SK-N-SH (cell line): ENCODE results near the gene PSMC5. TPM values are rescaled to one million over a fixed set of nuclear protein-coding genes. Genes with fewer than 3 reads are reported as not detected.

Experiments
- CTCF ChIA-PET: fragments of 300-600, 350-600 bp; formaldehyde crosslinking; extraction: SDS; loops from one replicate; lab custom pipeline; 2021; lab: Yijun Ruan, JAX
- POLR2A ChIA-PET: fragments of 350-600 bp; sonication (Branson Sonifier 250); formaldehyde crosslinking; extraction: SDS; loops from one replicate; lab custom pipeline; 2020; ENCODE audit warnings: antibody characterized with exemption, inconsistent platforms; lab: Yijun Ruan, JAX
- DNase-seq: peaks from one replicate; pipeline ENCODE4 v3.0.0; 2012
- H2AFZ ChIP-seq: fragments of 200-600 bp; sonication (generic); 2 replicates; pipeline ENCODE4 v1.8.1; 2016; ENCODE audit warnings: antibody characterized with exemption, mild to moderate bottlenecking, low read depth
- H3F3A ChIP-seq: fragments of 200-600 bp; sonication (generic); replicated peaks from 2 replicates; pipeline ENCODE3; 2016; ENCODE audit warnings: antibody characterized with exemption, mild to moderate bottlenecking; ENCODE audit not compliant: insufficient read depth
- H3K27ac ChIP-seq, 2 experiments: fragments of 200-500 bp in 1 of 2; fragments of 200-600 bp in 1 of 2; sonication (Bioruptor generic) in 1 of 2; sonication (generic), shearing (Covaris generic) in 1 of 2; 2 replicates each; pipeline versions ENCODE4 v1.5.1 to v1.6.1; 2014 to 2016; ENCODE audit warnings: low read depth in 2 of 2, inconsistent platforms in 1 of 2, low read length in 1 of 2, mild to moderate bottlenecking in 1 of 2, mixed read lengths in 1 of 2
- H3K27me3 ChIP-seq: fragments of 200-600 bp; sonication (generic), shearing (Covaris generic); 2 replicates; pipeline ENCODE4 v1.6.1; 2016; ENCODE audit warnings: mixed run types; ENCODE audit not compliant: insufficient read depth
- H3K36me3 ChIP-seq, 2 experiments: fragments of 200-500 bp in 1 of 2; fragments of 200-600 bp in 1 of 2; sonication (Bioruptor generic) in 1 of 2; sonication (generic) in 1 of 2; replicated peaks in 1 of 2; 2 replicates each; pipeline versions ENCODE3 to v1.5.1; 2014 to 2016; ENCODE audit warnings: low read length in 1 of 2, mild to moderate bottlenecking in 1 of 2; ENCODE audit not compliant: insufficient read depth in 2 of 2, control insufficient read depth in 1 of 2
- H3K4me1 ChIP-seq, 2 experiments: fragments of 200-500 bp in 1 of 2; fragments of 200-600 bp in 1 of 2; sonication (Bioruptor generic) in 1 of 2; sonication (generic), shearing (Covaris generic) in 1 of 2; 2 replicates each; pipeline versions ENCODE4 v1.5.1 to v1.6.1; 2014 to 2016; ENCODE audit warnings: low read depth in 1 of 2, low read length in 1 of 2, mixed run types in 1 of 2; ENCODE audit not compliant: insufficient read depth in 2 of 2, control insufficient read depth in 1 of 2
- H3K4me2 ChIP-seq: fragments of 200-600 bp; sonication (generic), shearing (Covaris generic); 2 replicates; pipeline ENCODE4 v1.6.1; 2017; ENCODE audit warnings: mixed run types
- H3K4me3 ChIP-seq, 2 experiments: fragments of 200-500 bp in 1 of 2; fragments of 200-600 bp in 1 of 2; sonication (Bioruptor generic) in 1 of 2; sonication (generic), shearing (Covaris generic) in 1 of 2; 2 replicates each; pipeline versions ENCODE4 v1.5.1 to v1.8.1; 2014 to 2016; ENCODE audit warnings: low read depth in 2 of 2, inconsistent platforms in 1 of 2, low read length in 1 of 2, mild to moderate bottlenecking in 1 of 2, mixed read lengths in 1 of 2, moderate library complexity in 1 of 2
- H3K79me2 ChIP-seq: fragments of 200-600 bp; sonication (generic); 2 replicates; pipeline ENCODE4 v1.8.1; 2017; ENCODE audit warnings: mild to moderate bottlenecking; ENCODE audit not compliant: insufficient read depth
- H3K9ac ChIP-seq: fragments of 200-600 bp; sonication (generic); 2 replicates; pipeline ENCODE4 v1.6.1; 2017; ENCODE audit warnings: mixed run types
- H3K9me2 ChIP-seq: fragments of 200-600 bp; sonication (generic); 2 replicates; pipeline ENCODE4 v1.6.1; 2017; ENCODE audit warnings: mixed run types
- H3K9me3 ChIP-seq: fragments of 200-600 bp; sonication (generic); 2 replicates; pipeline ENCODE4 v1.6.1; 2017; ENCODE audit warnings: mixed run types, mild to moderate bottlenecking, moderate library complexity
- H4K20me1 ChIP-seq: fragments of 200-600 bp; sonication (generic); 2 replicates; pipeline ENCODE4 v1.6.1; 2017; ENCODE audit warnings: mild to moderate bottlenecking, mixed run types; ENCODE audit not compliant: insufficient read depth
- CHD2 ChIP-seq: fragments of 150-350 bp; IDR thresholded peaks from 2 replicates; pipeline ENCODE4 v1.6.1; 2018; ENCODE audit warnings: low read length; ENCODE audit not compliant: partially characterized antibody
- CTCF ChIP-seq: fragments of 200-600 bp; sonication (generic); IDR thresholded peaks from 2 replicates; pipeline ENCODE4 v1.6.1; 2017; ENCODE audit warnings: antibody characterized with exemption, mild to moderate bottlenecking, moderate library complexity
- EZH2phosphoT487 ChIP-seq: fragments of 200-600 bp; sonication (generic); IDR thresholded peaks from 2 replicates; pipeline ENCODE4 v1.6.1; 2017; ENCODE audit warnings: low read depth, mixed run types, mild to moderate bottlenecking, antibody characterized with exemption, moderate library complexity, borderline replicate concordance
- GATA2 ChIP-seq: sonication (generic); formaldehyde crosslinking; IDR thresholded peaks from 2 replicates; pipeline ENCODE4 v1.5.0; 2020; ENCODE audit warnings: mild to moderate bottlenecking, missing genetic modification reagents
- IRF3 ChIP-seq: fragments of 150-350 bp; IDR thresholded peaks from 2 replicates; pipeline ENCODE4 v1.6.1; 2016; ENCODE audit warnings: mild to moderate bottlenecking, low read depth, low read length
- MAX ChIP-seq: IDR thresholded peaks from 2 replicates; pipeline ENCODE4 v1.4.0; 2012; ENCODE audit warnings: low read depth
- MEF2A ChIP-seq: IDR thresholded peaks from 2 replicates; pipeline ENCODE4 v1.4.0; 2012; ENCODE audit warnings: low read depth, borderline replicate concordance
- MXI1 ChIP-seq: IDR thresholded peaks from 2 replicates; pipeline ENCODE4 v1.6.1; 2012; ENCODE audit warnings: mild to moderate bottlenecking, low read depth, low read length, improper control_type of control experiment
- NFIC ChIP-seq: IDR thresholded peaks from 2 replicates; pipeline ENCODE4 v1.4.0; 2012; ENCODE audit warnings: borderline replicate concordance
- NRF1 ChIP-seq: IDR thresholded peaks from 2 replicates; pipeline ENCODE4 v1.6.1; 2012; ENCODE audit warnings: low read depth, mild to moderate bottlenecking, low read length
- POLR2AphosphoS5 ChIP-seq: IDR thresholded peaks from 2 replicates; pipeline ENCODE4 v1.6.1; 2012; ENCODE audit warnings: low read depth, low read length
- RAD21 ChIP-seq: IDR thresholded peaks from 2 replicates; pipeline ENCODE4 v1.6.1; 2012; ENCODE audit warnings: mild to moderate bottlenecking, low read length
- REST ChIP-seq: IDR thresholded peaks from 2 replicates; pipeline ENCODE4 v1.6.1; 2012; ENCODE audit warnings: mild to moderate bottlenecking, low read depth, low read length, moderate library complexity
- RFX5 ChIP-seq: IDR thresholded peaks from 2 replicates; pipeline ENCODE4 v1.6.1; 2012; ENCODE audit warnings: mild to moderate bottlenecking, improper control_type of control experiment, low read length
- RXRA ChIP-seq: IDR thresholded peaks from 2 replicates; pipeline ENCODE4 v1.4.0; 2012; ENCODE audit warnings: low read depth, mild to moderate bottlenecking, borderline replicate concordance
- TAF1 ChIP-seq: IDR thresholded peaks from 2 replicates; pipeline ENCODE4 v1.6.1; 2012; ENCODE audit warnings: low read depth, mild to moderate bottlenecking, low read length, moderate library complexity, borderline replicate concordance
- YY1 ChIP-seq: IDR thresholded peaks from 2 replicates; pipeline ENCODE4 v1.4.0; 2012; ENCODE audit warnings: low read depth, mild to moderate bottlenecking
- ZBTB33 ChIP-seq: IDR thresholded peaks from 2 replicates; pipeline ENCODE4 v1.4.0; 2012; ENCODE audit warnings: low read depth, borderline replicate concordance
- WGBS: methylation state at CpG from one replicate; pipeline ENCODE4 v1.1.6; 2017; ENCODE audit warnings: low lambda C conversion rate; 5-methylcytosine and 5-hydroxymethylcytosine counted together
- polyA plus RNA-seq, 3 experiments: library from polyadenylated mRNA; depleted of rRNA; stranded (reverse); fragments of >200 nt; gene quantifications; 2 replicates each; pipeline ENCODE4 v1.2.3, GENCODE V29; 2012

The PSMC5 gene
- polyA plus RNA-seq, 1 of the 3 experiments (the other 2 are of a cell fraction) = 424 TPM

GRCh38 chr17:63783522-63783921 lies 43.7 kb upstream of the PSMC5 start:
- Histone ChIP-seq H3K9ac (no peak overlapping the region), H3K36me3 (peaks cover 29 to 72% of the 10 kb centered on the region in 2 experiments), H3K4me2 (peak overlapping the region; percentile 33), H4K20me1 (peaks cover 91% of the 10 kb centered on the region), H2AFZ (no peak overlapping the region), H3K9me2 (no peaks in the 10 kb centered on the region), H3K4me1 (peaks cover 0 to 22% of the 10 kb centered on the region in 2 experiments; a peak in 3 of 4 replicates), H3K9me3 (no peaks in the 10 kb centered on the region), H3F3A (peaks cover 16% of the 10 kb centered on the region), H3K4me3 (no peak overlapping the region), H3K79me2 (peaks cover 100% of the 10 kb centered on the region), H3K27me3 (no peaks in the 10 kb centered on the region), H3K27ac (peak overlapping the region in 1 of 2 experiments; percentile 60; a peak in 1 of 4 replicates)
- no peak for TF ChIP-seq ZBTB33
- no peak for DNase-seq
- CTCF ChIA-PET = interaction anchor here (0.6 to 2.4 kb wide), 7 partner anchors 10 to 349 kb away, joined by 3 to 9 read pairs (median 5); no protein-coding TSS in a partner anchor
- WGBS = 81% methylated on average over 6 of the region's 6 CpGs
- POLR2A ChIA-PET = interaction anchor here (1.4 kb wide), 1 partner anchor 10 kb away, joined by 7 read pairs; the partner anchor contains the start of genes CCDC47 and DDX42

- Histone ChIP-seq H3K79me2 (peaks cover 100% of the 10 kb centered on the region), H3K4me1 (peaks cover 0 to 19% of the 10 kb centered on the region in 2 experiments; a peak in 3 of 4 replicates), H3K27ac (peak overlapping the region in 1 of 2 experiments; percentile 60; a peak in 2 of 4 replicates), H3K9ac (no peak overlapping the region), H3K36me3 (peaks cover 29 to 74% of the 10 kb centered on the region in 2 experiments), H3K9me3 (no peaks in the 10 kb centered on the region), H3K9me2 (no peaks in the 10 kb centered on the region), H2AFZ (no peak overlapping the region), H3K27me3 (no peaks in the 10 kb centered on the region), H3K4me2 (peak overlapping the region; percentile 25), H3F3A (peaks cover 13% of the 10 kb centered on the region), H4K20me1 (peaks cover 84% of the 10 kb centered on the region), H3K4me3 (no peak overlapping the region)
- WGBS = 85% methylated on average over 1 of the region's 1 CpG
- ChIA-PET POLR2A (no interaction called here), CTCF (interaction anchor here (1.1 to 4.3 kb wide), 5 partner anchors 11 to 49 kb away, joined by 3 to 26 read pairs (median 4); partner anchors contain the start of genes CCDC47 and DDX42)
- DNase-seq = no peak
- TF ChIP-seq RFX5 (no peak), CHD2 (no peak), NFIC (peak; percentile 43; the same call in 1 of the 2 replicates), MAX (no peak), POLR2AphosphoS5 (no peak), RAD21 (no peak), TAF1 (no peak), IRF3 (no peak), REST (no peak), MEF2A (no peak), YY1 (no peak), NRF1 (no peak), RXRA (no peak), EZH2phosphoT487 (no peak), GATA2 (CRISPR knock-in tag) (no peak), CTCF (no peak), MXI1 (no peak)
Measured at GRCh38 chr17:63785556-63785955, 41.7 kb upstream of the PSMC5 start.
